GM18909 (cell line): ENCODE measurements around the gene FARP1.

Source experiments
- ATAC-seq: cut with Tn5 transposase; IDR thresholded peaks from one replicate; pipeline ENCODE4 v1.9.1; 2021; ENCODE audit warnings: mild to moderate bottlenecking; ENCODE audit not compliant: unreplicated experiment, poor library complexity

The FARP1 gene

GRCh38 chr13:98134901-98135300 is 8.0 kb upstream of the FARP1 start:
- ATAC-seq, result no peak

- no peak for ATAC-seq
Observed at GRCh38 chr13:98141091-98141490, 1.8 kb upstream of the FARP1 start.

- ATAC-seq, result peak; percentile 5
Observed at GRCh38 chr13:98141509-98142379, 1.1 kb upstream of the FARP1 start.

- peak; percentile 36 for ATAC-seq
Observed at GRCh38 chr13:98143157-98143553, 261 bp downstream of the FARP1 start.

- ATAC-seq, result peak; percentile 16
Observed at GRCh38 chr13:98143601-98144026, 720 bp downstream of the FARP1 start.

- no peak for ATAC-seq
Observed at GRCh38 chr13:98144027-98144741, 1.3 kb downstream of the FARP1 start.

- no peak for ATAC-seq
Observed at GRCh38 chr13:98144801-98145350, 2.0 kb downstream of the FARP1 start.

- ATAC-seq, result no peak
Observed at GRCh38 chr13:98147521-98147920, 4.6 kb downstream of the FARP1 start.

- no peak for ATAC-seq
Observed at GRCh38 chr13:98150832-98151479, 8.1 kb downstream of the FARP1 start.

GRCh38 chr13:98155475-98156109 is 12.7 kb downstream of the FARP1 start:
- ATAC-seq, result no peak

GRCh38 chr13:98156259-98156658 is 13.4 kb downstream of the FARP1 start:
- ATAC-seq, result no peak

- ATAC-seq, result no peak
Observed at GRCh38 chr13:98157188-98157587, 14.3 kb downstream of the FARP1 start.

GRCh38 chr13:98157609-98158008 is 14.7 kb downstream of the FARP1 start:
- no peak for ATAC-seq

- ATAC-seq, result no peak
Observed at GRCh38 chr13:98158172-98158899, 15.4 kb downstream of the FARP1 start.

GRCh38 chr13:98162935-98163334 is 20.0 kb downstream of the FARP1 start:
- ATAC-seq, result no peak

- no peak for ATAC-seq
Observed at GRCh38 chr13:98169331-98169730, 26.4 kb downstream of the FARP1 start.

- no peak for ATAC-seq
Observed at GRCh38 chr13:98171900-98172589, 29.2 kb downstream of the FARP1 start.

GRCh38 chr13:98172590-98173422 is 29.9 kb downstream of the FARP1 start:
- ATAC-seq, result no peak
